SU-DHL-6 (cell line): ENCODE results near the gene ISG20.

ENCODE experiments used
- H2AFZ ChIP-seq: fragments of 200-600 bp; sonication (generic); 2 replicates; pipeline ENCODE4 v1.6.1; 2014; ENCODE audit warnings: low read depth, mild to moderate bottlenecking, moderate library complexity, mixed read lengths, antibody characterized with exemption, low read length; ENCODE audit not compliant: severe bottlenecking
- H3F3A ChIP-seq: fragments of 200-600 bp; shearing (Covaris generic); 2 replicates; pipeline ENCODE4 v1.6.0; 2016; ENCODE audit warnings: antibody characterized with exemption, mild to moderate bottlenecking; ENCODE audit not compliant: insufficient read depth
- H3K27ac ChIP-seq: fragments of 200-600 bp; sonication (generic); 2 replicates; pipeline ENCODE4 v1.5.1; 2016; ENCODE audit warnings: low read depth, mild to moderate bottlenecking, low read length, moderate library complexity, mixed read lengths
- H3K27me3 ChIP-seq: fragments of 200-600 bp; sonication (generic), shearing (Covaris generic); 2 replicates; pipeline ENCODE4 v1.6.0; 2014; ENCODE audit warnings: mild to moderate bottlenecking, low read length
- H3K36me3 ChIP-seq: fragments of 200-600 bp; sonication (generic); 2 replicates; pipeline ENCODE4 v1.6.1; 2014; ENCODE audit warnings: mild to moderate bottlenecking, low read length, mixed read lengths
- H3K4me2 ChIP-seq: fragments of 300-600, 200-600 bp; shearing (Covaris generic), sonication (generic); 2 replicates; pipeline ENCODE4 v1.6.0; 2014; ENCODE audit warnings: low read length, low read depth, mild to moderate bottlenecking; ENCODE audit not compliant: poor library complexity, severe bottlenecking
- H3K4me3 ChIP-seq: fragments of 200-600 bp; sonication (generic); 2 replicates; pipeline ENCODE4 v1.5.1; 2014; ENCODE audit warnings: antibody characterized with exemption, low read length, mild to moderate bottlenecking, mixed read lengths; ENCODE audit not compliant: insufficient read depth, poor library complexity, severe bottlenecking
- H3K79me2 ChIP-seq: fragments of 200-600 bp; sonication (generic); 2 replicates; pipeline ENCODE4 v1.6.1; 2014; ENCODE audit warnings: mild to moderate bottlenecking, low read length, moderate library complexity; ENCODE audit not compliant: insufficient read depth
- H3K9ac ChIP-seq: fragments of 200-600 bp; sonication (generic); 2 replicates; pipeline ENCODE4 v1.7.0; 2014; ENCODE audit warnings: mild to moderate bottlenecking, low read length
- H3K9me2 ChIP-seq: fragments of 200-600 bp; sonication (generic); replicated peaks from 2 replicates; pipeline ENCODE4 v1.6.1; 2014; ENCODE audit warnings: low read length; ENCODE audit not compliant: insufficient read depth
- H3K9me3 ChIP-seq: fragments of 200-600 bp; sonication (generic); 2 replicates; pipeline ENCODE4 v1.6.1; 2014; ENCODE audit warnings: low read length, mixed read lengths; ENCODE audit not compliant: insufficient read depth
- H4K20me1 ChIP-seq: fragments of 200-600 bp; sonication (generic); 2 replicates; pipeline ENCODE4 v1.6.1; 2014; ENCODE audit warnings: low read depth, mild to moderate bottlenecking, antibody characterized with exemption, low read length, moderate library complexity, mixed read lengths
- CTCF ChIP-seq: fragments of 200-600 bp; sonication (generic); IDR thresholded peaks from one replicate; pipeline ENCODE4 v1.5.1; 2017; ENCODE audit warnings: antibody characterized with exemption, mild to moderate bottlenecking, low read length, moderate library complexity; ENCODE audit not compliant: insufficient read depth, poor library complexity, severe bottlenecking
- EZH2phosphoT487 ChIP-seq: fragments of 200-600 bp; sonication (generic), shearing (Covaris generic); conservative IDR thresholded peaks from 2 replicates; pipeline ENCODE4 v1.6.1; 2018; ENCODE audit warnings: mild to moderate bottlenecking, antibody characterized with exemption, low read length, moderate library complexity, mixed read lengths

ISG20 gene

GRCh38 chr15:88617031-88617722 lies 21.6 kb upstream of the ISG20 start:
- H3K9me2 ChIP-seq: no peaks in the 10 kb centered on the region
- H3K4me2 ChIP-seq: no peak overlapping the region
- H3K27me3 ChIP-seq: no peaks in the 10 kb centered on the region
- H3K36me3 ChIP-seq: no peaks in the 10 kb centered on the region
- no peak overlapping the region for H3K4me3 ChIP-seq
- no peaks in the 10 kb centered on the region for H3F3A ChIP-seq
- H2AFZ ChIP-seq: no peak overlapping the region
- no peak overlapping the region for H3K9ac ChIP-seq
- no peaks in the 10 kb centered on the region for H4K20me1 ChIP-seq
- H3K27ac ChIP-seq: no peak overlapping the region
- H3K9me3 ChIP-seq: no peaks in the 10 kb centered on the region
- TF ChIP-seq CTCF (no peak), EZH2phosphoT487 (no peak)
- H3K79me2 ChIP-seq: peaks cover 10% of the 10 kb centered on the region

GRCh38 chr15:88617790-88618189 lies 21.0 kb upstream of the ISG20 start:
- H3K4me3 ChIP-seq: no peak overlapping the region
- no peak overlapping the region for H3K4me2 ChIP-seq
- H3F3A ChIP-seq: no peaks in the 10 kb centered on the region
- H3K9me2 ChIP-seq: no peaks in the 10 kb centered on the region
- TF ChIP-seq EZH2phosphoT487 (no peak), CTCF (no peak)
- H3K79me2 ChIP-seq: peaks cover 16% of the 10 kb centered on the region
- no peaks in the 10 kb centered on the region for H3K27me3 ChIP-seq
- H3K9ac ChIP-seq: no peak overlapping the region
- no peak overlapping the region for H2AFZ ChIP-seq
- no peaks in the 10 kb centered on the region for H3K9me3 ChIP-seq
- H4K20me1 ChIP-seq: peaks cover 3% of the 10 kb centered on the region; the same call in 1 of the 2 replicates
- H3K36me3 ChIP-seq: no peaks in the 10 kb centered on the region
- no peak overlapping the region for H3K27ac ChIP-seq

DNA sequence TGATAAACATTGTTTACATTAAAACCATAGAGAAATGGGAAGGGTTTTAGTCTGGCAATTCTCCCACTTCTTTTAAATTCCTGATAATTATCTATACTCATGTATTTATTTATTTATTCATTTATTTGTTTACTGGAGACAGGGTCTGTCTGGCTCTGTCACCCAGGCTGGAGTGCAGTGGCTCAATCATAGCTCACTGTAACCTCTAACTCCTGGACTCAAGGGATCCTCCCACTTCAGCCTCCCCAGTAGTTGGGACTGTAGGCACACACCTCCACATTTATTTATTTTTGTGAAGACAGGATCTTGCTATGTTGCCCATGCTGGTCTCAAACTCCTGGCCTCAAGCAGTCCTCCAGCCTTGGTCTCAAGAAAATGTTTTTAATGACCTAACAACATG lies 20.1 kb upstream of the ISG20 start:
- Histone ChIP-seq H3K9ac (no peak overlapping the region), H3F3A (no peaks in the 10 kb centered on the region), H3K27me3 (no peaks in the 10 kb centered on the region), H3K36me3 (no peaks in the 10 kb centered on the region), H2AFZ (no peak overlapping the region), H4K20me1 (peaks cover 11% of the 10 kb centered on the region; the same call in 1 of the 2 replicates), H3K79me2 (peaks cover 25% of the 10 kb centered on the region), H3K9me3 (no peaks in the 10 kb centered on the region), H3K9me2 (no peaks in the 10 kb centered on the region), H3K4me3 (no peak overlapping the region), H3K4me2 (no peak overlapping the region), H3K27ac (no peak overlapping the region)
- TF ChIP-seq EZH2phosphoT487 (no peak), CTCF (no peak)
